DND-41 (cell line): ENCODE results near the gene IKZF2.

Experiments
- ATAC-seq: fragments of 200-7000 bp; cut with Tn5 transposase; 3 replicates; pipeline ENCODE4 v1.9.1; 2021; ENCODE audit warnings: low read depth; ENCODE audit not compliant: insufficient read depth
- DNase-seq: peaks from one replicate; pipeline ENCODE4 v3.0.0-alpha.2; 2020
- H2AFZ ChIP-seq: 2 replicates; pipeline ENCODE4 v1.6.0; 2012; ENCODE audit warnings: low read depth, low read length
- H3K27ac ChIP-seq: 2 replicates; pipeline ENCODE4 v1.5.1; 2012; ENCODE audit warnings: low read length, inconsistent platforms
- H3K27me3 ChIP-seq: fragments of 200-600 bp; sonication (generic); 2 replicates; pipeline ENCODE4 v1.6.0; 2012; ENCODE audit warnings: low read length, mild to moderate bottlenecking, inconsistent platforms; ENCODE audit not compliant: insufficient read depth, poor library complexity
- H3K36me3 ChIP-seq: 2 replicates; pipeline ENCODE4 v1.5.1; 2012; ENCODE audit warnings: low read length, inconsistent platforms; ENCODE audit not compliant: insufficient read depth
- H3K4me1 ChIP-seq: 2 replicates; pipeline ENCODE4 v1.5.1; 2012; ENCODE audit warnings: mild to moderate bottlenecking, low read length; ENCODE audit not compliant: insufficient read depth
- H3K4me2 ChIP-seq: 2 replicates; pipeline ENCODE4 v1.6.0; 2012; ENCODE audit warnings: mild to moderate bottlenecking, moderate library complexity, low read length, inconsistent platforms; ENCODE audit not compliant: insufficient read depth
- H3K4me3 ChIP-seq, 2 experiments: fragments of 200-600 bp in 1 of 2; shearing (Covaris generic) in 1 of 2; 2 replicates each; pipeline ENCODE4 v1.5.1; 2012 to 2016; ENCODE audit warnings: inconsistent platforms in 2 of 2, low read length in 2 of 2, mild to moderate bottlenecking in 2 of 2, low read depth in 1 of 2, moderate library complexity in 1 of 2
- H3K79me2 ChIP-seq: 2 replicates; pipeline ENCODE4 v1.6.0; 2012; ENCODE audit warnings: low read length, inconsistent platforms; ENCODE audit not compliant: insufficient read depth
- H3K9ac ChIP-seq: 2 replicates; pipeline ENCODE4 v1.6.0; 2012; ENCODE audit warnings: low read depth, mild to moderate bottlenecking, inconsistent platforms, low read length, moderate library complexity
- H3K9me3 ChIP-seq: 2 replicates; pipeline ENCODE4 v1.5.1; 2012; ENCODE audit warnings: low read length, moderate library complexity, mild to moderate bottlenecking, inconsistent platforms; ENCODE audit not compliant: insufficient read depth, severe bottlenecking
- H4K20me1 ChIP-seq: 2 replicates; pipeline ENCODE4 v1.6.0; 2012; ENCODE audit warnings: low read length; ENCODE audit not compliant: insufficient read depth
- EZH2 ChIP-seq: IDR thresholded peaks from 3 replicates; pipeline ENCODE4 v1.6.1; 2012; ENCODE audit warnings: borderline replicate concordance, low read depth, mild to moderate bottlenecking, moderate library complexity, low read length, inconsistent platforms; ENCODE audit not compliant: severe bottlenecking
- TF ChIP-seq, protein P1 (sequence below): IDR thresholded peaks from 2 replicates; pipeline ENCODE4 v1.5.1; 2012; ENCODE audit warnings: borderline replicate concordance, low read length, moderate library complexity, mild to moderate bottlenecking; ENCODE audit not compliant: poor library complexity, severe bottlenecking; ENCODE audit errors: extremely low read depth

The IKZF2 gene

DNA sequence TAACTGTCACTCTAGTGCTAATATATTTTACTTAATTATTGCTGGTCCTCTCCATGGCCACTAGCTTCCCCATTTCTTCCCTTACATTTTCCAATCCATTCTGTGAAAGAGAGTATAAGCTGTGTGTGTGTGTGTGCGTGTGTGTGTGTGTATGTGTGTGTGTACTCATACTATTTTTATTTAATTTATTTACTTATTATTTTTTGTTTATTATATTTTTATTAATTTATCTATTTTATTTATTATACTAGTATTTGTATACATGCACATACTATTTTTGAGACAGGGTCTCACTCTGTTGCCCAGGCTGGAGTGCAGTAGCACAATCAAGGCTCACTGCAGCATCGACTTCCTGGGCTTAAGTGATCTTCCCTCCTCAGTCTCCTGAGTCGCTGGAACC is 59.6 kb downstream of the IKZF2 start:
- Histone ChIP-seq H2AFZ (no peak overlapping the region), H3K4me1 (peaks cover 43% of the 10 kb centered on the region), H3K9ac (no peak overlapping the region), H3K4me3 (no peak overlapping the region), H3K79me2 (peaks cover 93% of the 10 kb centered on the region), H3K27ac (no peak overlapping the region), H3K27me3 (no peaks in the 10 kb centered on the region), H4K20me1 (peaks cover 8% of the 10 kb centered on the region), H3K9me3 (no peaks in the 10 kb centered on the region), H3K36me3 (peaks cover 35% of the 10 kb centered on the region), H3K4me2 (no peak overlapping the region)
- ATAC-seq (no peak), DNase-seq (no peak)
- TF ChIP-seq, protein P1, sequence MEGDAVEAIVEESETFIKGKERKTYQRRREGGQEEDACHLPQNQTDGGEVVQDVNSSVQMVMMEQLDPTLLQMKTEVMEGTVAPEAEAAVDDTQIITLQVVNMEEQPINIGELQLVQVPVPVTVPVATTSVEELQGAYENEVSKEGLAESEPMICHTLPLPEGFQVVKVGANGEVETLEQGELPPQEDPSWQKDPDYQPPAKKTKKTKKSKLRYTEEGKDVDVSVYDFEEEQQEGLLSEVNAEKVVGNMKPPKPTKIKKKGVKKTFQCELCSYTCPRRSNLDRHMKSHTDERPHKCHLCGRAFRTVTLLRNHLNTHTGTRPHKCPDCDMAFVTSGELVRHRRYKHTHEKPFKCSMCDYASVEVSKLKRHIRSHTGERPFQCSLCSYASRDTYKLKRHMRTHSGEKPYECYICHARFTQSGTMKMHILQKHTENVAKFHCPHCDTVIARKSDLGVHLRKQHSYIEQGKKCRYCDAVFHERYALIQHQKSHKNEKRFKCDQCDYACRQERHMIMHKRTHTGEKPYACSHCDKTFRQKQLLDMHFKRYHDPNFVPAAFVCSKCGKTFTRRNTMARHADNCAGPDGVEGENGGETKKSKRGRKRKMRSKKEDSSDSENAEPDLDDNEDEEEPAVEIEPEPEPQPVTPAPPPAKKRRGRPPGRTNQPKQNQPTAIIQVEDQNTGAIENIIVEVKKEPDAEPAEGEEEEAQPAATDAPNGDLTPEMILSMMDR, result no peak
- no peak for TF ChIP-seq EZH2

DNA sequence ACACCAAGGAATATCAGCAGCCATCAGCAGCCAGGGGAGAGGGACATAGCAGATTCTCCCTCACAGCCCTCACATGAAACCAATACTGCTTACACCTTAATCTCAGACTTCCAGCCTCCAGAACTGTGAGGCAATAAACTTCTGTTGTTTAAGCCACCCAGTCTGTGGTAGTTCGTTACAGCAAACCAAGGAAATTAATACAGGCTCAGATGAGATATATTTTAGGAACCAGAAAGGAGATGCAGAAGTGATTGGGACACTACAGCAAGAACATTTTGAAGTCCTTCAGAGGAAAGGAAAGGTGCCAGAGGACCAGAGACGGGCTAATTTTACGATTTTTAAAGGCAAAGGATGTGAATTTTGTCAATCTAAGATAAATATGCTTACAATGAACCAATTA is 60.6 kb downstream of the IKZF2 start:
- peak overlapping the region; percentile 43 for H3K27ac ChIP-seq
- H3K9me3 ChIP-seq, result no peaks in the 10 kb centered on the region
- no peak for TF ChIP-seq EZH2
- TF ChIP-seq, protein P1, result no peak
- H3K4me3 ChIP-seq, result no peak overlapping the region
- peaks cover 43% of the 10 kb centered on the region for H3K4me1 ChIP-seq
- peaks cover 45% of the 10 kb centered on the region for H3K36me3 ChIP-seq
- H2AFZ ChIP-seq, result no peak overlapping the region
- no peak overlapping the region for H3K9ac ChIP-seq
- no peak overlapping the region for H3K4me2 ChIP-seq
- H3K79me2 ChIP-seq, result peaks cover 93% of the 10 kb centered on the region
- no peak for ATAC-seq
- no peaks in the 10 kb centered on the region for H3K27me3 ChIP-seq
- DNase-seq, result no peak
- H4K20me1 ChIP-seq, result peaks cover 8% of the 10 kb centered on the region

DNA sequence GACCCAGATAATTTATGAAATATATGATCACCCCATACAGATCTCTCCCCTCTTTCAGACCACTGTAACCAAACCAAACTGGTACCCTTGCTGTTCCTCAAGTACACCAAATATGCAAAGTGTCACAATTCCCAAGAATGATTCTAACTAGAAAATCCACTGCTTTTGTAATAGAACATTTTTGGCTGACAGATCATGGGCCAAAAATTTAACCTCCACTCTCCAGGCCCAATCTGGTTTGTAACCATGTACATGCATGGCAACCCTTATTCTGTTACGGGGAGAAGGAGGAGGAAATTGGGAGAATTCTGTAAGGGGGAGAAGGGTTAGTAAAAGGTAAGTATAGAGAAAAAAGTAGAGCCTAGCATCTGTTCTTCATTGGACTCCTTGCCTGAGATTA is 62.0 kb downstream of the IKZF2 start:
- Histone ChIP-seq H3K36me3 (peaks cover 47% of the 10 kb centered on the region), H3K9ac (no peak overlapping the region), H3K79me2 (peaks cover 93% of the 10 kb centered on the region), H3K4me2 (no peak overlapping the region), H3K9me3 (no peaks in the 10 kb centered on the region), H2AFZ (no peak overlapping the region), H3K4me3 (no peak overlapping the region), H4K20me1 (peaks cover 7% of the 10 kb centered on the region), H3K4me1 (peaks cover 43% of the 10 kb centered on the region), H3K27me3 (no peaks in the 10 kb centered on the region), H3K27ac (peak overlapping the region; percentile 48)
- TF ChIP-seq, protein P1, result no peak
- no peak for TF ChIP-seq EZH2
- ATAC-seq, result no peak
- DNase-seq, result no peak

DNA sequence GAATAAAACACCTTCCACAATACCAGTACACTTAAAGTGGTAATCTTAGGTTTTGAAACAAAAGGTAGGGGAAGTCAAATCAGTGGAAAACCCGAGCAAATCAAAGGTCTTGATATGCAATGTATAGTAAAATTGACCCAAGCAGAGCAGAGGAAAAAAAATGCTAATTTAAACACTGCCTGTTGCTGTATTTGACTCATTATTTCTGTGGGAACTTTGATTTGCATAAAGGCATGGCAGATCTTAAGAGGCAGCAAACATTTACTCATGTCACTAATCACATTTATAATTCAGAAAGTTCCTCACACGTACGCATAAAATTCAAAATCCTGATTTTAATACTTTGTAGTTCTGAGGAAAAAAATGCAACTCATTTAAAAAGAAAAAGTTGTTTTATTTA is 64.4 kb downstream of the IKZF2 start:
- Histone ChIP-seq H4K20me1 (peaks cover 3% of the 10 kb centered on the region; the same call in 1 of the 2 replicates), H3K4me1 (peaks cover 35% of the 10 kb centered on the region), H3K79me2 (peaks cover 93% of the 10 kb centered on the region), H3K36me3 (peaks cover 44% of the 10 kb centered on the region), H3K4me2 (no peak overlapping the region), H3K4me3 (no peak overlapping the region), H3K27ac (no peak overlapping the region), H3K27me3 (no peaks in the 10 kb centered on the region), H2AFZ (no peak overlapping the region), H3K9ac (no peak overlapping the region), H3K9me3 (no peaks in the 10 kb centered on the region)
- ATAC-seq (no peak), DNase-seq (no peak)
- TF ChIP-seq EZH2, result no peak
- TF ChIP-seq, protein P1, result no peak
